H9 (cell line): ENCODE measurements around the gene CPXM1. TPM values are rescaled to one million over a fixed set of nuclear protein-coding genes. Genes with fewer than 3 reads are reported as not detected.

Source experiments
- DNase-seq: peaks from one replicate; pipeline ENCODE4 v3.0.0-alpha.2; 2017
- H2AFZ ChIP-seq: one replicate; pipeline ENCODE4 v1.6.1; 2013; ENCODE audit warnings: mild to moderate bottlenecking, low read length, control low read depth, moderate library complexity
- H2AK5ac ChIP-seq: 2 replicates; pipeline ENCODE4 v1.6.1; 2013; ENCODE audit warnings: low read length, control low read depth, mixed read lengths; ENCODE audit not compliant: insufficient read length
- H2BK120ac ChIP-seq: one replicate; pipeline ENCODE4 v1.6.1; 2013; ENCODE audit warnings: low read depth, mild to moderate bottlenecking, low read length, control low read depth, inconsistent platforms; ENCODE audit not compliant: poor library complexity, severe bottlenecking
- H2BK12ac ChIP-seq: 2 replicates; pipeline ENCODE4 v1.6.1; 2013; ENCODE audit warnings: low read length, control low read depth, mixed read lengths, low read depth; ENCODE audit not compliant: insufficient read length
- H2BK15ac ChIP-seq: 2 replicates; pipeline ENCODE4 v1.6.1; 2013; ENCODE audit warnings: low read depth, low read length, control low read depth
- H2BK20ac ChIP-seq: one replicate; pipeline ENCODE4 v1.6.1; 2013; ENCODE audit warnings: low read depth, mild to moderate bottlenecking, low read length, control low read depth, inconsistent platforms; ENCODE audit not compliant: poor library complexity, severe bottlenecking
- H2BK5ac ChIP-seq: 2 replicates; pipeline ENCODE4 v1.6.1; 2013; ENCODE audit warnings: low read length, control low read depth, mixed read lengths; ENCODE audit not compliant: insufficient read length
- H3K14ac ChIP-seq: 2 replicates; pipeline ENCODE4 v1.6.1; 2013; ENCODE audit warnings: low read length, control low read depth; ENCODE audit not compliant: insufficient read depth
- H3K18ac ChIP-seq: 2 replicates; pipeline ENCODE4 v1.6.1; 2013; ENCODE audit warnings: low read depth, mild to moderate bottlenecking, mixed read lengths, low read length, control low read depth; ENCODE audit not compliant: insufficient read length
- H3K23ac ChIP-seq: 2 replicates; pipeline ENCODE4 v1.6.1; 2013; ENCODE audit warnings: low read length, control low read depth, mixed read lengths, low read depth; ENCODE audit not compliant: insufficient read length
- H3K23me2 ChIP-seq: 2 replicates; pipeline ENCODE4 v1.6.1; 2013; ENCODE audit warnings: low read depth, mild to moderate bottlenecking, mixed read lengths, low read length, control low read depth; ENCODE audit not compliant: insufficient read length, poor library complexity, severe bottlenecking
- H3K27ac ChIP-seq: 2 replicates; pipeline ENCODE4 v1.5.1; 2013; ENCODE audit warnings: low read length, control low read depth, mixed read lengths, low read depth; ENCODE audit not compliant: insufficient read length
- H3K27me3 ChIP-seq: 2 replicates; pipeline ENCODE4 v1.6.1; 2013; ENCODE audit warnings: low read length, control low read depth, inconsistent platforms; ENCODE audit not compliant: insufficient read depth
- H3K4ac ChIP-seq: 2 replicates; pipeline ENCODE4 v1.6.1; 2013; ENCODE audit warnings: low read depth, mild to moderate bottlenecking, control low read depth, inconsistent platforms, low read length, moderate library complexity
- H3K4me1 ChIP-seq: 2 replicates; pipeline ENCODE4 v1.6.1; 2013; ENCODE audit warnings: low read length, control low read depth, inconsistent platforms; ENCODE audit not compliant: insufficient read depth
- H3K4me2 ChIP-seq: 2 replicates; pipeline ENCODE4 v1.6.1; 2013; ENCODE audit warnings: low read length, control low read depth, mixed read lengths; ENCODE audit not compliant: insufficient read length, insufficient read depth
- H3K56ac ChIP-seq: 2 replicates; pipeline ENCODE4 v1.6.1; 2013; ENCODE audit warnings: low read depth, mild to moderate bottlenecking, mixed read lengths, low read length, control low read depth; ENCODE audit not compliant: insufficient read length
- H3K79me1 ChIP-seq: 2 replicates; pipeline ENCODE4 v1.6.1; 2013; ENCODE audit warnings: low read depth, mild to moderate bottlenecking, moderate library complexity, low read length, control low read depth, inconsistent platforms; ENCODE audit not compliant: insufficient read depth, poor library complexity, severe bottlenecking
- H3K79me2 ChIP-seq: 2 replicates; pipeline ENCODE4 v1.6.1; 2013; ENCODE audit warnings: low read length, control low read depth, inconsistent platforms; ENCODE audit not compliant: insufficient read depth
- H3K9ac ChIP-seq: 2 replicates; pipeline ENCODE4 v1.6.1; 2013; ENCODE audit warnings: low read length, control low read depth, mixed read lengths; ENCODE audit not compliant: insufficient read length; ENCODE audit errors: extremely low read depth
- H3K9me3 ChIP-seq: one replicate; pipeline ENCODE4 v1.6.1; 2013; ENCODE audit warnings: low read depth, low read length, inconsistent platforms; ENCODE audit not compliant: control insufficient read depth
- H3T11ph ChIP-seq: one replicate; pipeline ENCODE4 v1.6.1; 2013; ENCODE audit warnings: mild to moderate bottlenecking, low read length, control low read depth, inconsistent platforms
- H4K20me1 ChIP-seq: one replicate; pipeline ENCODE4 v1.6.1; 2013; ENCODE audit not compliant: control insufficient read depth, insufficient read length, insufficient read depth
- H4K5ac ChIP-seq: 2 replicates; pipeline ENCODE4 v1.6.1; 2013; ENCODE audit warnings: low read depth, mild to moderate bottlenecking, mixed read lengths, low read length, control low read depth; ENCODE audit not compliant: insufficient read length
- H4K8ac ChIP-seq: replicated peaks from 2 replicates; pipeline ENCODE4 v1.6.1; 2013; ENCODE audit warnings: low read length, control low read depth, mixed read lengths, low read depth; ENCODE audit not compliant: insufficient read length
- H4K91ac ChIP-seq: 2 replicates; pipeline ENCODE4 v1.6.1; 2013; ENCODE audit warnings: low read depth, mild to moderate bottlenecking, moderate library complexity, mixed read lengths, low read length, control low read depth; ENCODE audit not compliant: insufficient read length
- H3K27ac Mint-ChIP-seq, 3 experiments: 2 replicates in 2 of 3; 3 replicates in 1 of 3; pipeline ENCODE4 v1.8.0; 2020 to 2021; ENCODE audit warnings: mixed read lengths in 3 of 3, mild to moderate bottlenecking in 1 of 3, moderate library complexity in 1 of 3
- H3K27me3 Mint-ChIP-seq: 2 replicates; pipeline ENCODE4 v1.8.0; 2021; ENCODE audit warnings: low read depth, mild to moderate bottlenecking, moderate library complexity, mixed read lengths
- H3K36me3 Mint-ChIP-seq, 3 experiments: 2 replicates in 2 of 3; 3 replicates in 1 of 3; pipeline ENCODE4 v1.8.0; 2020 to 2021; ENCODE audit warnings: low read depth in 3 of 3, mixed read lengths in 3 of 3; ENCODE audit not compliant: insufficient read depth in 1 of 3
- H3K4me1 Mint-ChIP-seq, 2 experiments: 2 replicates each; pipeline ENCODE4 v1.8.0; 2020; ENCODE audit warnings: mixed read lengths in 2 of 2
- H3K4me3 Mint-ChIP-seq, 2 experiments: 2 replicates in 1 of 2; 3 replicates in 1 of 2; pipeline ENCODE4 v1.8.0; 2020 to 2021; ENCODE audit warnings: mild to moderate bottlenecking in 2 of 2, mixed read lengths in 2 of 2, moderate library complexity in 1 of 2
- H3K9me3 Mint-ChIP-seq, 2 experiments: 2 replicates in 1 of 2; 3 replicates in 1 of 2; pipeline ENCODE4 v1.8.0; 2020; ENCODE audit warnings: mild to moderate bottlenecking in 2 of 2, mixed read lengths in 2 of 2, moderate library complexity in 1 of 2
- WGBS: extraction: QIAGEN DNeasy Blood & Tissue Kit; methylation state at CpG from one replicate; pipeline ENCODE4 v1.1.7; 2013; ENCODE audit warnings: missing lambda C conversion rate, low lambda C conversion rate, mixed read lengths; ENCODE audit not compliant: insufficient read length; ENCODE audit errors: extremely low coverage; 5-methylcytosine and 5-hydroxymethylcytosine counted together
- total RNA-seq: library from RNA; stranded (reverse); gene quantifications from 2 replicates; pipeline ENCODE4 v1.2.1, GENCODE V29; 2021
- TF ChIP-seq, protein P1 (sequence below): fragments of 200-600 bp; sonication (generic); conservative IDR thresholded peaks from 3 replicates; pipeline ENCODE4 v1.8.0; 2021; ENCODE audit warnings: antibody characterized with exemption, mild to moderate bottlenecking

The CPXM1 gene
- total RNA-seq, 1 experiment from 2014 or later, result 69.0 TPM

DNA sequence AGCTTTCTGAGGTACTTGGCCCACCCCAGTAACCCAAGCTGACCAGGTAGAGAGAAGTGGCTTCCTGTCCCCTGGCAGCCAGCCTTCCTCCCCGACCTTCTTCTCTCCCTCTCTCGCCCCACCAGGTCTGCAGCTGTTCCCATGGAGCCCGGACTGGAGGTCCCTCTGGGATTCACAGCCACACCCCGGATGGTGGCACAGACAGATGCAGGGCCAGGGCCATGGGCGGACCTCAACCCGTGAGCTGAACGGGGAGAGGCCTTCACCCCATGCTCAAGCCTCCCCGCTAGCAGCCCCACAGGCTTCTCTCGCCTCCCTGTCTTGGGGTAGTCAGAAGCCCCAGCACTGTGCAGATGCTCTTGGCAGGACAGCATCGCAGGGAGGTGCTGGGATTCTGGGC is 41.3 kb downstream of the CPXM1 start:
- Histone ChIP-seq H3K9ac (no peak overlapping the region), H2BK5ac (no peak overlapping the region), H3K79me1 (no peaks in the 10 kb centered on the region), H4K8ac (no peak overlapping the region), H3K4me2 (no peak overlapping the region), H3K56ac (no peak overlapping the region), H3K14ac (no peak overlapping the region; the same call in 1 of the 2 replicates), H4K5ac (no peak overlapping the region), H2AFZ (no peak overlapping the region), H2BK120ac (no peak overlapping the region), H3K23ac (no peak overlapping the region), H3K9me3 (no peaks in the 10 kb centered on the region), H3K18ac (no peak overlapping the region), H2BK12ac (no peak overlapping the region), H3K27ac (no peak overlapping the region), H2BK15ac (no peak overlapping the region), H3K4ac (no peak overlapping the region), H3T11ph (no peak overlapping the region), H2AK5ac (no peak overlapping the region), H4K91ac (no peak overlapping the region), H3K23me2 (peaks cover 3% of the 10 kb centered on the region), H2BK20ac (no peak overlapping the region), H3K27me3 (peaks cover 3% of the 10 kb centered on the region; the same call in 1 of the 2 replicates), H4K20me1 (no peaks in the 10 kb centered on the region), H3K4me1 (no peaks in the 10 kb centered on the region), H3K79me2 (no peaks in the 10 kb centered on the region)
- H3K4me1 Mint-ChIP-seq, result peaks cover 27 to 47% of the 10 kb centered on the region in 2 experiments
- H3K36me3 Mint-ChIP-seq, result no peaks in the 10 kb centered on the region
- H3K4me3 Mint-ChIP-seq, result no peak overlapping the region
- no peak overlapping the region for H3K27ac Mint-ChIP-seq
- H3K27me3 Mint-ChIP-seq, result peaks cover 40% of the 10 kb centered on the region
- no CpG with 5 or more reads among the region's 10 CpGs for WGBS
- H3K9me3 Mint-ChIP-seq, result no peaks in the 10 kb centered on the region
- no peak for DNase-seq
- TF ChIP-seq, protein P1, sequence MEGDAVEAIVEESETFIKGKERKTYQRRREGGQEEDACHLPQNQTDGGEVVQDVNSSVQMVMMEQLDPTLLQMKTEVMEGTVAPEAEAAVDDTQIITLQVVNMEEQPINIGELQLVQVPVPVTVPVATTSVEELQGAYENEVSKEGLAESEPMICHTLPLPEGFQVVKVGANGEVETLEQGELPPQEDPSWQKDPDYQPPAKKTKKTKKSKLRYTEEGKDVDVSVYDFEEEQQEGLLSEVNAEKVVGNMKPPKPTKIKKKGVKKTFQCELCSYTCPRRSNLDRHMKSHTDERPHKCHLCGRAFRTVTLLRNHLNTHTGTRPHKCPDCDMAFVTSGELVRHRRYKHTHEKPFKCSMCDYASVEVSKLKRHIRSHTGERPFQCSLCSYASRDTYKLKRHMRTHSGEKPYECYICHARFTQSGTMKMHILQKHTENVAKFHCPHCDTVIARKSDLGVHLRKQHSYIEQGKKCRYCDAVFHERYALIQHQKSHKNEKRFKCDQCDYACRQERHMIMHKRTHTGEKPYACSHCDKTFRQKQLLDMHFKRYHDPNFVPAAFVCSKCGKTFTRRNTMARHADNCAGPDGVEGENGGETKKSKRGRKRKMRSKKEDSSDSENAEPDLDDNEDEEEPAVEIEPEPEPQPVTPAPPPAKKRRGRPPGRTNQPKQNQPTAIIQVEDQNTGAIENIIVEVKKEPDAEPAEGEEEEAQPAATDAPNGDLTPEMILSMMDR, result no peak
